ENCODE measurements around the gene MRPL40. TPM values are rescaled to one million over a fixed set of nuclear protein-coding genes. Genes with fewer than 3 reads are reported as not detected.

MRPL40 gene
- total and polyA plus RNA-seq, 2 donors (not counting 3 experiments of a cell fraction or from before 2014, with no cell fraction given) = 17.5 to 27.4 TPM

DNA sequence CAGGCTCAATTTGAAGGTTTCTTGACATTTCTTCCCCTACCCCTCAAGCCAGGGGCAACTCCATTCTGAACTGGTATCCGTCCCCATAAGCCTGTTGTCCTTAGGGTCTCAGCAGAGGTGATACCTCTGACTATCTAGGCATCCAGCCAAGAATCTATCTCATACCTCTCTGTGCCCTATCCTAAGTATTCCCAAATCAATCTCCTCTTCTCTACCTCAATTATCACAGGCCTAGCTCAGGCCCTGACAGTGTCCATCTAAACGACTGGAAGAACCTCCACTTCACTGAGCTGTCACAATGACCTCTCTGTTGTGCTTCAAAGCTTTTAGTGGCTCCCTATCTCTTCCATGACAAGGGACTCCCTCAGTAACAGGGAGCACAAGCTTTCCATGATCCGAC, 27.7 kb upstream of the MRPL40 start:
- TF ChIP-seq POLR2A (IDR thresholded peaks at IDR 0.05; ENCODE audit: low read depth, low read length) (no peak), MYC (IDR thresholded peaks at IDR 0.05; ENCODE audit: low read depth, low read length) (no peak), FOS (IDR thresholded peaks at IDR 0.05; ENCODE audit: borderline replicate concordance, insufficient read depth, low read length) (no peak), JUN (IDR thresholded peaks at IDR 0.05; ENCODE audit: borderline replicate concordance, insufficient read depth, insufficient read length, low read depth) (no peak), GATA2 (IDR thresholded peaks at IDR 0.05; ENCODE audit: insufficient read depth, insufficient read length, low read depth, low read length) (no peak)
- Histone ChIP-seq H3K27ac (ENCODE audit: insufficient read depth, low read depth, low read length) (no peak overlapping the region), H3K4me3 (replicated peaks in 1 of 3; ENCODE audit: insufficient read depth in 1 of 3, low read depth in 1 of 3, low read length in 3 of 3) (no peak overlapping the region), H3K36me3 (ENCODE audit: control insufficient read depth in 2 of 2, extremely low read depth in 1 of 2, insufficient read depth in 2 of 2, low read length in 2 of 2) (peaks cover 9 to 21% of the 10 kb centered on the region in 2 experiments), H3K9me3 (replicated peaks; ENCODE audit: control insufficient read depth, insufficient read depth, low read length) (no peaks in the 10 kb centered on the region), H3K4me2 (ENCODE audit: insufficient read depth, low read length) (no peak overlapping the region), H3K9me1 (replicated peaks; ENCODE audit: control insufficient read depth, extremely low read depth, insufficient read depth, low read length) (no peaks in the 10 kb centered on the region), H2AFZ (ENCODE audit: low read depth, low read length) (no peak overlapping the region), H3K9ac (replicated peaks; ENCODE audit: extremely low read depth, insufficient read depth, low read length) (no peak overlapping the region), H4K20me1 (replicated peaks; ENCODE audit: control insufficient read depth, extremely low read depth, insufficient read depth, low read length) (no peaks in the 10 kb centered on the region), H3K4me1 (ENCODE audit: control insufficient read depth, extremely low read depth, insufficient read depth, low read length) (no peaks in the 10 kb centered on the region), H3K79me2 (ENCODE audit: control insufficient read depth, insufficient read depth, low read length) (no peaks in the 10 kb centered on the region), H3K27me3 (ENCODE audit: control insufficient read depth in 2 of 2, insufficient read depth in 2 of 2, low read length in 2 of 2) (no peaks in the 10 kb centered on the region)
- FAIRE-seq (no peak), DNase-seq (ENCODE audit: low read depth, low spot score) (no peak)
- dilution Hi-C loops (cut with MboI; ENCODE audit: extremely low pct_ligation_motif_present, low sequenced_read_pairs) (no loop called here), intact Hi-C loops (cut with micrococcal nuclease) (no loop called here)
- POLR2A ChIA-PET = no interaction called here
- CTCF ChIA-PET = interaction anchor here (0.6 to 1.7 kb wide), 3 partner anchors 9 to 275 kb away, joined by 3 to 4 read pairs (median 4); no protein-coding TSS in a partner anchor
- no TSS peak for BruUV-seq (replicated peaks)

DNA sequence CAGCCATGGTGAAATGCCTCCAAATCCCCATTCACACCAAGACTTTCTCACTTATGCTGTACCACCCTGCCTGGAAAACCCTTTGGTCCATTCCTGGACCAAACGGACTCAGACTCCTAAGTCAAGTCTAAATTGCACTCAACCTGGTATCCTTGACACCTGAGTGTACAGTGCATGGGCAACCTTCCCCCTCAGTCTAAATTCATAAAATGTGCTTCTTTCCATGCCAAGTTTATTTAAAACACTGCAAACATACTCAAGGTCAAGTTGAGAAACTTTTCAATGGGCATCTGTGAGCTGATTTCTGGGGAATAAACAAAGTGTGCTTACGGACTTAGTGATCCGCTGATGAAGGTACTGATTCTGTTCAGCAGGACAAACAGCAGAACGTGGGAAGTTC, 27.2 kb upstream of the MRPL40 start:
- no peaks in the 10 kb centered on the region for H3K27me3 ChIP-seq (ENCODE audit: control insufficient read depth in 2 of 2, insufficient read depth in 2 of 2, low read length in 2 of 2)
- TF ChIP-seq MYC (IDR thresholded peaks at IDR 0.05; ENCODE audit: low read depth, low read length) (no peak), FOS (IDR thresholded peaks at IDR 0.05; ENCODE audit: borderline replicate concordance, insufficient read depth, low read length) (no peak), GATA2 (IDR thresholded peaks at IDR 0.05; ENCODE audit: insufficient read depth, insufficient read length, low read depth, low read length) (no peak), POLR2AphosphoS5 (IDR thresholded peaks at IDR 0.05; ENCODE audit: insufficient read depth, low read depth, low read length) (no peak), JUN (IDR thresholded peaks at IDR 0.05; ENCODE audit: borderline replicate concordance, insufficient read depth, insufficient read length, low read depth) (no peak), POLR2A (IDR thresholded peaks at IDR 0.05; ENCODE audit: low read depth, low read length) (no peak), EZH2 (IDR thresholded peaks at IDR 0.05; ENCODE audit: borderline replicate concordance, low read depth, low read length, severe bottlenecking) (no peak)
- TF ChIP-seq, protein P1, sequence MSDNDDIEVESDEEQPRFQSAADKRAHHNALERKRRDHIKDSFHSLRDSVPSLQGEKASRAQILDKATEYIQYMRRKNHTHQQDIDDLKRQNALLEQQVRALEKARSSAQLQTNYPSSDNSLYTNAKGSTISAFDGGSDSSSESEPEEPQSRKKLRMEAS (IDR thresholded peaks at IDR 0.05; ENCODE audit: insufficient read depth, insufficient read length) = no peak
- TF ChIP-seq, protein P2, sequence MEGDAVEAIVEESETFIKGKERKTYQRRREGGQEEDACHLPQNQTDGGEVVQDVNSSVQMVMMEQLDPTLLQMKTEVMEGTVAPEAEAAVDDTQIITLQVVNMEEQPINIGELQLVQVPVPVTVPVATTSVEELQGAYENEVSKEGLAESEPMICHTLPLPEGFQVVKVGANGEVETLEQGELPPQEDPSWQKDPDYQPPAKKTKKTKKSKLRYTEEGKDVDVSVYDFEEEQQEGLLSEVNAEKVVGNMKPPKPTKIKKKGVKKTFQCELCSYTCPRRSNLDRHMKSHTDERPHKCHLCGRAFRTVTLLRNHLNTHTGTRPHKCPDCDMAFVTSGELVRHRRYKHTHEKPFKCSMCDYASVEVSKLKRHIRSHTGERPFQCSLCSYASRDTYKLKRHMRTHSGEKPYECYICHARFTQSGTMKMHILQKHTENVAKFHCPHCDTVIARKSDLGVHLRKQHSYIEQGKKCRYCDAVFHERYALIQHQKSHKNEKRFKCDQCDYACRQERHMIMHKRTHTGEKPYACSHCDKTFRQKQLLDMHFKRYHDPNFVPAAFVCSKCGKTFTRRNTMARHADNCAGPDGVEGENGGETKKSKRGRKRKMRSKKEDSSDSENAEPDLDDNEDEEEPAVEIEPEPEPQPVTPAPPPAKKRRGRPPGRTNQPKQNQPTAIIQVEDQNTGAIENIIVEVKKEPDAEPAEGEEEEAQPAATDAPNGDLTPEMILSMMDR (IDR thresholded peaks at IDR 0.05; ENCODE audit: extremely low read depth in 1 of 2, insufficient read depth in 1 of 2, low read depth in 1 of 2, low read length in 2 of 2) = no peak
- no peak overlapping the region for H2AFZ ChIP-seq (ENCODE audit: low read depth, low read length)
- intact Hi-C loops (cut with micrococcal nuclease) = no loop called here
- ChIA-PET CTCF (interaction anchor here (1.0 kb wide), 1 partner anchor 225 kb away, joined by 3 read pairs; no protein-coding TSS in a partner anchor), POLR2A (no interaction called here)
- H3K9me3 ChIP-seq (replicated peaks; ENCODE audit: control insufficient read depth, insufficient read depth, low read length) = no peaks in the 10 kb centered on the region
- H3K9me1 ChIP-seq (replicated peaks; ENCODE audit: control insufficient read depth, extremely low read depth, insufficient read depth, low read length) = no peaks in the 10 kb centered on the region
- H3K4me3 ChIP-seq (replicated peaks in 1 of 3; ENCODE audit: insufficient read depth in 1 of 3, low read depth in 1 of 3, low read length in 3 of 3) = no peak overlapping the region
- H3K36me3 ChIP-seq (ENCODE audit: control insufficient read depth in 2 of 2, extremely low read depth in 1 of 2, insufficient read depth in 2 of 2, low read length in 2 of 2) = peaks cover 6 to 21% of the 10 kb centered on the region in 2 experiments
- H3K9ac ChIP-seq (replicated peaks; ENCODE audit: extremely low read depth, insufficient read depth, low read length) = no peak overlapping the region
- no peak for DNase-seq (ENCODE audit: low read depth, low spot score)
- H3K4me2 ChIP-seq (ENCODE audit: insufficient read depth, low read length) = no peak overlapping the region
- no peaks in the 10 kb centered on the region for H4K20me1 ChIP-seq (replicated peaks; ENCODE audit: control insufficient read depth, extremely low read depth, insufficient read depth, low read length)
- dilution Hi-C loops (cut with MboI; ENCODE audit: extremely low pct_ligation_motif_present, low sequenced_read_pairs) = no loop called here
- no peaks in the 10 kb centered on the region for H3K4me1 ChIP-seq (ENCODE audit: control insufficient read depth, extremely low read depth, insufficient read depth, low read length)
- no peak for FAIRE-seq
- H3K27ac ChIP-seq (ENCODE audit: insufficient read depth, low read depth, low read length) = no peak overlapping the region
- H3K79me2 ChIP-seq (ENCODE audit: control insufficient read depth, insufficient read depth, low read length) = no peaks in the 10 kb centered on the region
- no TSS peak for BruUV-seq (replicated peaks)

All from endothelial cell of umbilical vein (primary cell).